Eye (tissue), 1 donor: Measurements from ENCODE around the gene ALK.

Experiments used
- DNase-seq: peaks from one replicate; pipeline ENCODE4 v3.0.0-alpha.2; 2015

The ALK gene

GRCh38 chr2:29606104-29607037, 315.0 kb downstream of the ALK start:
- DNase-seq: no peak

GRCh38 chr2:29603341-29603740, 318.0 kb downstream of the ALK start:
- DNase-seq: no peak

DNA sequence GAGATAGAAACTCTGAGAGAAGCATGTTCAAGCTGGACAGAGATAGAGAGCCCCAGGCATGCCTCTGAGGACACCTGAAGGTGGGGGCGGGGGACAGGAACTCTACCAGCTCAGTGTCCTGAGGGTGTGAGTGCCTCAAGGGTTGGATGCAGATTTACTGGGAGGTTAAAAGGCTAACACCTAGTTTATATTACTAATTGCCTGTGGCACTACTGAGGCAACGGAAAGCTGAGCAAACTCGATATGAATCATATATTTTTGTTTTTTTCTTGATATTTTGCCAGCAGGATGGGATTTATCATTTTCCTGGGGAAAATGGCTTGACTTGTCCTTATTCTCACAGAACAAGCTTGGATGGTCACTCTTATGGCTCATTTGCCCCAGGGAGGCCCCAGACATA, 319.5 kb downstream of the ALK start:
- DNase-seq: no peak

- no peak for DNase-seq
Measured at GRCh38 chr2:29601321-29601720, 320.1 kb downstream of the ALK start.

DNA sequence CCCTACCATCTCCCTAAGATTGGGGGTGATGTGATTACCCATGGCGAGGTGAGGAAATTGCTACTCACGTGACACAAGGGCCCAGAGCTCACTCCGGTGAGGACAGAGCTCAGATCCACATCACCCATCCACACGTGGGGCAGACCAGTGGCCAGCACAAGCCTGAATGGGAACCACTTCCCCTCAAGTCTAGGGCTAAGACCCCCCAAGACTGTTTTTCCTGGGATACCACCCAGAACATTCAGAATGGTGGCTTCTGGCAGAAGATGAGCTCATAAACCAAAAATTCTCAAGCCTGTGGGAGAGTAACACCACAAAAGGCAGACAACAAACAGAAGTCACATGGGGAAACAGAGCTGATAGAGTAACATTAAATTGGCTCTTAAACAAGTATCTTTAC, 321.4 kb downstream of the ALK start:
- DNase-seq: no peak

GRCh38 chr2:29598978-29599377, 322.4 kb downstream of the ALK start:
- DNase-seq: no peak

DNA sequence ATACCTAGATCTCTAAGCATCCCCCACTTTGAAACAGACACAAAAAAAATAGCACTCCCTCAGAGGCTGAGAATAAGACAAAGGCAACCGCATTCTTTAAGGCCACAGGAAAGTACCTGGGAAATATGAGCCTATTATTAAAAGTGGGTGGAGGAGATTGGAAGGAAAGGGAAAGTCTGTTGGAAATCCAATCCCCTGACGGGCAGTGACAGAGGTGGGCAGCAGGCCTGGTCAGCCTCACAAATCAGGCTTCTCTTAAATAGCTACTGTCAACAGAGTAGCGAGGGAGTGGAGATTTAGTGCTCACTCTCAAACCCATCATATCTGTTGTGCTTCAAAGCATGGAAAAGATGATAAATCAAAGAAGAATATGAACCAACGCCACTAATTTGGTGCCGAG, 324.4 kb downstream of the ALK start:
- DNase-seq: no peak

- no peak for DNase-seq
Measured at GRCh38 chr2:29596584-29596983, 324.8 kb downstream of the ALK start.

- DNase-seq: no peak
Measured at GRCh38 chr2:29591600-29591999, 329.8 kb downstream of the ALK start.

DNA sequence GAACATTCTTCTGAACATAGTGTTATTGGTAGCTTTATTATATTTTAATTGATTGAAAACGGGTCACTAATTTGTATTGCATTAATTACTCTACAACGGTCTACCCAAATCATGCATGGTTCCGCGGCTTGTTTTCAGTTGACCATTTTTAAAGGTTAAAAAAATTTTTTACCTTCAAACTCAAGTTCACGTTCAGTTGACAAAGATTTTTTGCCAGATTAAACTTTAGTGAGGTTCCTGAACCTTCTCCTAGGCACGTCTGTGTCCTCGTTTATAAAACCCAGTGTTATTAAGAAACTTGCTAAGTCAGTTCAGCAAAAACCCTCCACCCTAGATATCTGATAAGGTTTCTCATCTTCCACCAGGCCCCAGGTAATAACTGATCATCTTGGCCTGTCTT, 331.2 kb downstream of the ALK start:
- no peak for DNase-seq

- DNase-seq: no peak
Measured at GRCh38 chr2:29589440-29590103, 331.8 kb downstream of the ALK start.

DNA sequence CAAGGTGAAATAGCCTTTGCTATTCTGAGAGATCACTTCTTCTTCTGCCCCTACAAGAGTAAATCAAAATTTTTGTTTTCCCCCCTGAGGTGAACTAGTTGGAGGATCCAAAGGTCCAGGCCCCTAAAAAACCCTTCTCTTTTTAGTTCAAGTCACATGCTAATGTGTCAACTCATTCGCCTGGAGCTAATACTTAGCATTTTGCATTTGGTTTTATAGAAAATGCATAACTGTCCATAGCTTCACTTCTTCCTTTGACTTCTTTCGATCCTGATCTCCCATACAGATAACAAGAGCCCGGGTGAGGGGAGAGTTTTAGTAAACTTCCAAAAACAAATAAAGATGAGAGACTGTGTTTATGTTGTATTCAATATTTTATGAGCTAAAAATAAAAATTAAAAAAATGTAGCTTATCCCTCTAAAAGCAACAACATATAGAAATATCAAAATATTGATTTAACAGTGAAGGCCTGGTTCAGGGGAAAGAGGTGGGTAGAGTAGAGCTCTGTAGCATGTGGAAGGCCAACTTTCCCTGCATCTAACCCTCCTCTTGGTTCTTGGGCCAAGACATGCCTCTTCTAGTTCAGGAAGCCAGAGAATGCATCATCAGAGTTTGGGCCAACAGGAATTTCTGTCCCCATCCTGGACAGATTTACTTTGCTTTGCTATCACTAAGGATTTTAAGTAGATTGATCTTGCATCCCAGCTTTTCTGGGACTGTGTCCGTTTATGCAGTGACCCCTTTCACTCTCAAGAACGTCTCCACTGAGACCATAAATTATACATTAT, 333.8 kb downstream of the ALK start:
- no peak for DNase-seq

- no peak for DNase-seq
Measured at GRCh38 chr2:29586919-29587318, 334.5 kb downstream of the ALK start.

DNA sequence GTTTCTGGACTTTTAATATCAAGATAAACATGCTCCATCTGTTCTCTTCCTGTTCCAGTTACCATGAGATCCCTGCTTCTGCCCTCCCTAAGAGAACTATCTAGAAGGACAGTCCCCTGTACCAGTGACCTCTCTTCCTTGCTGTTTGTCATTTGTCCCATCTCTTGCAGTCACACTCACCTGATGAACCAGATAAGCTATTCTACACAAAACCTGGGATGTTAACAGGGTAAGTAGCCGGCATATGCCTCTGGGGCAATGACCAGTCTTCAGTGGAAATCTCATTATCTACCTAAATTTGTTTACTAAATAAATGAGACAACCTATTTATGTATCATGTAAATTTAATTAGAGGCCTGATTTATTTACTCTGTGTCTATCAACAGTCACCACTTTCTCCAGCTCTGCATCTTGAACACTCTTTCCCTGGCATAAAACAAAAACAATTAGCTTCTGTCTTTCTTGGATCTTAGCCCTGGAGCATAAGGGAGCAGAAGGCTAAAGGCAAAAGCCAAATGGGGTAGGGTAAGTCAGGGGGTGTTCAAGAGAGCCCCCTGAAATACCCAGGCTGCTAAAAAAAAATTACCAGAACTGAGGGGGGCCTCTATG, 337.7 kb downstream of the ALK start:
- no peak for DNase-seq

DNA sequence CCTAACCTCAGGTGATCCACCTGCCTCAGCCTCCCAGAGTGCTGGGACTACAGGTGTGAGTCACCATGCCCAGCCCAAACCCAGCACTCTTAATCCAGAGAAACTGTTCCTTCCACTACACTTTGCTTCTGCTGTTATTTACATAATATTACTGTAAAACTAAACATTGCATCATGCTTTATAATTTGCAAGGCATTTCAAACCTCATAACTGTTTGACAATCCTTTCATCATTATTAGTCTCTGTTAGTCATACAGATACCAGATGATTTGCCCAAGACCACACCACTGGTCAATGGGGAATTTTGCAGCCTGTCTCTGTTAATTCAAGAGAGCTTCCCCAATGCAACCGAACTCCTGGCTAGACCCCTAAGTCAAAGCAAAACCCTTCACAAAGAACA, 338.3 kb downstream of the ALK start:
- DNase-seq: no peak

DNA sequence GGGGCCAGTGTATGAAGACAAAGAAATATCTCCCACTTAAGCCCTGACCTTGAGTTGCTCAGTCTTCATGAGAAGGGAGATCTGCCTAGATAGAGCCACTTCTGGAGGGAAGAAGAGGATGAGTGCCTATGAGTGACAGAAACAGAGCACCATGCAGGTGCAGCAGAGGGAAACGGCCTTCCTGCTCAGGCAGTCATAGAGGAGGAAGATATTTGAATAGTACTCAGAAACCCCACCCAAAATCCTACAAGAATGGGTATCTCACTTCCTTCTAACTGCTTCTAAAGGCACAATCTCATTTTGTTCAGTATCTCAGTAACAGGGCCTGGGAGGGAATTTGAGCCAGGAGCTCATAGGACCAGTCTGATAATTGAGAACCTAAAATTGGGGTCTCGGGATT, 339.3 kb downstream of the ALK start:
- no peak for DNase-seq

DNA sequence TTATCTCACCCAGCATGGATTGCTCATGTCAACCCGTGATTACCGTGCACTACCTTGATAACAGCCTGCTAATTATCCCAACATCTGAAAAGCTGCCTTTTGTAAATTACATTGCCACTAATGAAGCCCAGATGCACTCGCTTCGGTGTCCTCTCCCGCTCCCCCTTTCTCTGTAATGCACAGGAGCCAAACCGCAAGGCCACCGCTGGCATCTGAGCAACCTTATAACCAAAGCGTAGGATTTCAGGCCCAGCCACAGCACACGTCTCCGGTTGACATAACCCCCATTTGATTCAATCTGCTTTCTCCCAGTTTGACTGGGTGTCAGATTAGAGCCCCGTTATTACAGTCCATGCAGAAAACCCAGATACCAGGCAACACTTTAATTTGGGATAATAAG, 341.2 kb downstream of the ALK start:
- peak; percentile 42 for DNase-seq

GRCh38 chr2:29579495-29580169, 341.8 kb downstream of the ALK start:
- DNase-seq: no peak

- DNase-seq: no peak
Measured at GRCh38 chr2:29578084-29578598, 343.2 kb downstream of the ALK start.

GRCh38 chr2:29576231-29576630, 345.2 kb downstream of the ALK start:
- no peak for DNase-seq

GRCh38 chr2:29575370-29575890, 346.0 kb downstream of the ALK start:
- DNase-seq: no peak

DNA sequence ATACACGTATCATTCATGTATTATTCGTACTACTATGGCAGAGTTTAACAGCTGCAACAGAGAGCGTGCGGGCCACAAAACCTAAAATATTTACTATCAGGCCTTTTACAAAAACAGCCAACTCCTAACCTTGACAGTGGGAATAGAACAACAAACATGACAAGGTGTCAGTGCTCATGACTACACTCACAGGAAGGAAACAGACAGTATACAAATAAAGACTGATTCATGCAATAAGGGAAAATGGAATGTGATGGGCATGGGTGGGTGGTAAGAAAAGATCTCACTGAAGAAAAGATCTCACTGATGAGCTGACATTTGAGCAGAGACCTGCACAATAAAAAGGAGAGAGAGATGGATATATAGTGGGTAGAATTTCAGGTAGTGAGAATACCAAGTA, 347.8 kb downstream of the ALK start:
- no peak for DNase-seq
